ENCODE results near the gene GNAT3.

GNAT3 gene

DNA sequence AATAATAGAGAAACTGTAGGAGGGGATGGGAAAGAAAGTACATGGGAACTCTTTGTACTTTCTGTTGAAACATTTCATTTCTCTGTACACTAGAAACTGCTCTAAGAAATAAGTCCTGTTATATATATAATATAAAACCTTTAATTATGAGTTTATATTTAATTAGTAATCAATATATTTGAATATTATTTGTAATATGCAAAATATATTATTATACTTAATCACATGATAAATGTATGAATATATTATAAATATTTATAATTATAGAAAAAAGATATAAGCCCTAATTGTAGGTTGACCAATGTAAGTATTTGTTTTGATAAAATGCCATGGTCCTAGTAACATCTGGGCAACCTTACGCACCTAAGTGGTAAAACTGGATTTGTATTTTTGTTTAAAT lies 51.0 kb downstream of the GNAT3 start:
- no peak for DNase-seq

DNA sequence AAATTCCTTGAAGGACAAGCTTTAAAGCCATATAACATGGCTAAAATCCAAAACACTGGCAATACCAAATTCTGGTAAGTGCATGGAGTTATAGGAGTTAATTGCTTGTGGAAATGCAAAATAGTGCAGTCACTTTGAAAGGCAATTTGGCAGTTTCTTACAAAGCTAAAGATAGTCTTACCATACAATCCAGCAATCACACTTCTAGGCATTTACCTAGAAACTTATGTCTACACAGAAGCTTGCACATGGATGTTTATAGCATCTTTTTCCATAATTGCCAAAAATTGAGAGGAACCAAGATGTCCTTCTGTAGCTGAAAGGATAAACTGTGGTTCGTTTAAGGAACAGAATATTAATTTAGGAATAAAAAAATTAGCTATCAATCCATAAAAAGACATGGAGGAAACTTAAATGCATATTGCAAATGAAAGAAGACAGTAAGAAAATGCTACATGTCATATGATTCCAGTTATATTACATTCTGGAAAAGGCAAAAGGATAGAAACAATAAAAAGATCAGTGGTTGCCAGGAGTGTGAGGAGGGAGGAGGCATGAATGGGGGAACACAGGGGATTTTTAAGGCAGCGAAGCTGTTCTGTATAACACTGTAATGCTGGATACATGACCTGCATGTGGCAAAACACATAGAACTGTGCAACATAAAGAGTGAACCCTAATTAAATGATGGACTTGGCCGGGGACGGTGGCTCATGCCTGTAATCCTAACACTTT lies 51.9 kb downstream of the GNAT3 start:
- no peak for DNase-seq

DNA sequence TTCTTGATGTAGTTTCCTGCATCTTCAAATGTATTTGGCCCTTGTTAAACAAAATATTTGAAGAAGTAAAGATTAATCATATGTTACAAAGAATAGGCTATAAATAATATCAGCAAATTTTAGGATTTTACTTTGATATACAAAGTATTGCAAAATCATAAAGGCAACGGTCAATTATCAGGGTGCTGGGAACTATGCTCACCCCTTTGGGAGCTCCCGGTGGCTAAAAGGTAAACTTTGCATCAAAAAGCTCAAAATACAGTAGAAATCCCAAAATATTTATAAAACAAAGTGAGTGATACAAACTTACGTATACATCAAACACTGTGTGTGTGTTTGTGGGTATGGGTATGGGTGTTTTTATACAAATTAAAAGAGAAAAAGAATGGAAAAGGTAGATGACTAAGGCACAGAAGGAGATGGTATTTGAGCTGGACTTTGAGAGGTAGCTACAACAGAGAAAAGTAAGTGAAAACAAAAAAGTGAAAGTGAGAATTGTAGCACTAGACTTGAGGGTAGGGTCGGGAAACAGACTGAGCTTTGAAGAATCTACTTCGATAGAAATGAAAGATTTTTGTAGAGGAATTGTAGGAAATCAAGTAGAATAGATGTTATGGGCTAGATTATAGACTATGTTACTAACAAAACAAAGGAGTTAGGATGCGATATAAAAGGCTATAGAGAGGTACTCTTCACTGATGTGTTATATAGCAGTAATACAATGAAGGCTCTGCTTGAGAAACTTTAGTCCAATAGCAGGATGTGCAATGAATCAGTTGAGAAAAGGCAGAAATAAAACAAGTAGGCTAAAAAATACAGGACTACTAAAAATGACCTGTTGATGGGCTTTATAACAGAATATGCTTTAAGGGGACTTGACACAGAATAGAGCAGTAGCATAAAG lies 52.8 kb downstream of the GNAT3 start:
- no peak for DNase-seq

DNA sequence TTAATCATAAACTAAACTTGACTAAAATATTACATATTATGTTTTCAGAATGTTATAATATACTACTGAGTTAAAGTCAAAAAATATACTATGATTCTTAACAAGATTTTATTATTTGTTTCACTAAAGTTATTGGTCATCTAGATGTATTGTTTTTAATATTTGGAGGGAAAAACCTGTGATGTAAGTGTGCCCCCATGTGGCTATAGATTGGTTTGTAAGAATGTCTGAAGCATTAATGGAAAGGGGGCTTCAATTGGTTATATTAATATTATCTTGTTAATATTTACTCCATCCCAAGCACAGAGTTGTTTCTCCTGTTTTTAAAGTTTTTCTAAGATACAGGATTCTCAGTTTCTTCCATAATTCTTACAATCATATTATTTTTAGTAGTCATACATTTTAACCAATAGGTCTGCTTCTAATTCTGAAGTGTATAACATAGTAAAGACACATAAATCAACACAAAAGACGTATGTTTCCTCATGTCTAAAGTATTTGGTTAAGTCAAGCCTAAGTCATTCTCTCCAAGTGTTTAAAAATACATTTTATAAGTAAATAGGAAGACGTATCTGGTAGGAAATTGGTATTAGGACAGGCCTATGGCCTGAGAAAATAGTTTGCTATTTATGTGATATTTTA lies 58.0 kb downstream of the GNAT3 start:
- DNase-seq, result peak; percentile 19 to 54

DNA sequence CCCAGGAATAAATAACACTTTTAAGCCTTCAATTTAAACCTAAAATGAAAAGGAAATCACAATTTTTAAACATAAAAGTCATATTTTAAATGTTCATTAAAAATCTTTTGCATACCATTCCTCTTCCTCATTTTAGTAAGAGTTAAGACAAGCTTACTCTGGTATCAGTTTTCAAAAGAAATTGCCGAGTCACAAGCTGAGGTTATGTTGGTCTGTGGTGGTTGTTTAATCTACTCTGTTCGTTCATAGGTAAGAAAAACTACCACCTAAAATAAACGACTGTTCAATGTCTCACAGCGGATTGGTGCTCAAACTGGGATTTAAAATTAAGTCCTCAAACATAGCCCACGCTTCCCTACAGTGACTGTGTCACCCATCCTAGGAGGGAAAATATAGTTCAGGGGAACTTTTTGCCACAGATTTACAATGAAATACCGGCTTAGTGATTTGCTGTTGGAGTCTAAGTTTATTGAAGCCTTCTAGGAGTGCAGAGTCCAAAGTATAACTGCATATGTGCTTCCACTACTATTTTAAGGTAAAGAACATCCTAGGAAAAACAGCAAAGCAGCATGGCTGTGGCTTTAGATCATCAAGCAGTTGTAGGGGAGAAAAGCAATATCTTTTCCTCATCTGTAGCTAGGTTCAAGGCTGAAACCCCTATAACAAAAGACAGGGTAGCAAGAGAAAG lies 61.1 kb downstream of the GNAT3 start:
- DNase-seq, result no peak

DNA sequence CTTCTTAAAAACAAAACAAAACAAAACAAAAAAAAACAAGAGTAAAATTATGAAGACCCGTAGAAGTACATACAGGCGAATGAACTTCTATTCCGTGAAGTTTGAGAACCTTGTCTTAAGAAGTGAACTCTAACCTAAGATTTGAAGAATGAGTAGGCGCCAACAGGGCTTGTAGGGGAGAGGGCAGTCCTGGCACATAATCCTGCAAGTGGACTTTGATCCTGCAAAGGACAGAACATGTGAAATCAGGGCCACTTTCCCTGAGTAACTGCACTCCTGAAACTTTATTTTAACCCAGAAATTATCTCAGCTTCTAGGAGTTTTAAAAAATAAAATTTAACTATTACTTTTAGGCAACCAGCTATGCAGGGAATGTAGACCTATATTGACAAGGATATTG lies 62.0 kb downstream of the GNAT3 start:
- DNase-seq, result no peak

DNA sequence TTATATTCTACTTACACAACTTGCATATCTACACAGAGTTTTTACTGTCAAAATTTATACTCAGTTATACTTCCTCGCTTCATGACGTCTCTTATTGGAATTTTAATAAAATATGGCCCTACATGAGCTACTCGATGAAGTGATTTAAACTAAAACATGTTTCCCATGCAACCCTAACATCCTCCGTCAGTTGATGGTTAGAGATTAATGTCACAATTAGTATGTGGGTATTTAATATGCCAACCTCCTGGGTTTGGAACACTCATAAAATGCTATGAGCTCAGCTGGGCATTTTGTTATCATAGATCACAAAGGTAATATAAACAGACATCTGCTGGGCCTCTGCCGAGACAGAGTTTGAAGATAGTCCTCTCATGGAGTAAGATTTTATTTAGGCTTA lies 66.5 kb downstream of the GNAT3 start:
- no peak for DNase-seq

DNA sequence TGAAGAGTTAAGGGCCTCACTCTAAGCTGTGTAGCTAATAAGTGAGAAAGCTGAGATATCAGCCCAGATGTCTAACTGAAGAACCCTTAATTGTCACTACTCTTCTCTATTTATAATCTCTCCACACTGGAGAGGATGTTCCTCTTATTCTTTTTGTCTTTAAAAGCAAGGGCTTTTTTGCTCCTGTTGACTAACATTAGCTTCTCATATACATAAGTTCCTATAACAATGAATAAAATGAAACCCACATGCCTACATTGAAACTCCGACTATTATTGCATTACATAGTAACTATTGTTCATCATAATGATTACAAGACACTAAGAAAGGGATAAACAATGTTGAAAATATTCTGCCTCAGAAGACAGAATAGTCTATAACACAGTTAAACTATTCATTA lies 67.1 kb downstream of the GNAT3 start:
- DNase-seq, result no peak

DNA sequence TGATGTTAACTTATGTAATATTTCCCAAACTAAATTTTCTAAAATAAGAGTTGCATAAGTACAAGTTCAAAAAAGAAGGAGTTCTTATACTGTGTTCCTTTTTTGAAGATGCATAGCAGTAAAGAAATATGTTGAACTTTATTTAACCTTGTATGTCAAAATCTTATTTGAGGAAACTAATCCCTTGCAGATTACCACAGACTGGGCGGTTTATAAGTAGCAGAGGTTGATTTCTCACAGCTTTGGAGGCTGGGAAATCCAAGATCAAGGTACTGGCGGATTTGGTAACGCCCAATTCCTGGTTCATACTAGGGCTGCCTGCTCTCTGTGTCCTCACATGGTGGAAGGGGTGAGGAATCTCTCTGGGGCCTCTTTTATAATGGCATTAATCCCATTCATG lies 68.5 kb downstream of the GNAT3 start:
- no peak for DNase-seq

DNA sequence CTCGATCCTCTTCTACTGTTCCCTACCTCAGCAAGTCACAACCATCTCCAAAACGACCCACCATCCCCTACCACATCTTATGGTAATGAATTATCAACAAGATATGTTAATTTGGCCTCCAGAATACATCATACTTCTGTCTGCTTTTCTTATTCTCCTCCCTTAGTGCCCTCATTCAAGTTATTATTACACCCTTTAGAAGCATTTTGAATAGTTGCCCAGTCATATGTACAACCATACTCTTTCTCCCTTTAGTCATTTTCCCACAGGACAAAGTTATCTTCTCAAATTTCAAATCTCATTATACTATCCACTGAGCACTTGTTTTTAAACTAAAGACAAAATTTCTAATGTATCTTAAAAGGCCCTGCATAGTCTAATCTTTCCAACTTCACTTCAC lies 71.0 kb downstream of the GNAT3 start:
- DNase-seq, result no peak

DNA sequence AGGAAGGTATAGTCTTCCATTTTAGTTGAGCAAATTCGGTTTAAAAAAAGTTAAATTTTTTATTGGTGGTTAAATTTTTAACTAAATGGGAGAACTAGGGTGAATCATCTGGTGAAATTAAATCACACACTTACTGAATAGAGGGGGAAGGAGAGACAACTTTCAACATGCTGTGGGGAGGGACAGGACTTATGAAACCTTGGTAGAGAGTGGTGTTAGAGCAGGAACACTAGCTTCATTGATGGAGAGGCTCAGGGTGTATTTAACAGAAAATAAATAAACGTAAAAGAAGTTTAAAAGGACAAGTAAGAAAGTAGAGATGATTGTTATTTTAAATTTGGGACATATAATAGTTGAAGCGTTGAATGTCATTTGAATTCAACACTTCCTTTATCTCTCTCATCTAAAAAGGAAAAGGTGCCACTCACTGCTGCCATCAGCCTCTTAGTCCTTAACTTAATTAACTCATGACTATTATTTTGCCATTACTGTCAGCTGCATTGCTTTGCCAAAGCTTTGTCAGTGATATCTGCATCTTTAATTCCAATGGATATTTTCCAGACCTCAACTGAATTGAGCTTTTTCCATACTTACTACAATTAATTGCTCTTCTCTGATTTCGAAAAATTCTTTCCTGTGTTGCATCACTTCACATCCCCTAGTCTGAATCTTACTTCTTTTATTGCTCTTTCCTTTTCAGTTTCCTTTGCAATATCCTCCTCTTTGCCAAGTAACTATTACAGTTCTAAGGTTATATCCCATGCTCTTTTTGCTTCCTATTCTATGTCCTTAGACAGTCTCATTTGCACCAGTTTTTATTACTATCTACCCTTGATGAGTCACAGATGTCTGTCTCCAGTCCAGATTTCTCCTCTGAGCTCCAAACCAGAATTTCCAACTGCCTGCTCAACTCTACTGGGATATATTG lies 71.7 kb downstream of the GNAT3 start:
- no peak for DNase-seq

DNA sequence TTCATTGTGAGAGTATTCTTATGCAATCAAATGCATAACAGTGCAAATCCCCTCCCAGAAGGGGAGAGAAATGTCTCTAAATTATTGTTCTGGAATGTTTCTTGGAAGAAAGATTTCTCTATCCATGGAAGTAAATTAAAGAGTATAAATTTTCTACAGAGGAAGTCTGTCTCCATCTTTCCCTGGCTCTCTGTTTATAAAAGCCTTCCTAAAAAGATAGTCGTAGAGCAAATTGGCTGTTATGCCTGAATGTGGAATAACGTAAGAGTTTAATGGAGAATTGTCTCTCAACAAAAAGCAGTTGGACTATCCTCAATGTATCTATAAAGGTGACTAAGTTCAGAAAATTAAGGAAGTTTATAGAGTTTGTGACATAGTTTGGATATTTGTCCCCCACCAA lies 76.3 kb downstream of the GNAT3 start:
- no peak for DNase-seq

DNA sequence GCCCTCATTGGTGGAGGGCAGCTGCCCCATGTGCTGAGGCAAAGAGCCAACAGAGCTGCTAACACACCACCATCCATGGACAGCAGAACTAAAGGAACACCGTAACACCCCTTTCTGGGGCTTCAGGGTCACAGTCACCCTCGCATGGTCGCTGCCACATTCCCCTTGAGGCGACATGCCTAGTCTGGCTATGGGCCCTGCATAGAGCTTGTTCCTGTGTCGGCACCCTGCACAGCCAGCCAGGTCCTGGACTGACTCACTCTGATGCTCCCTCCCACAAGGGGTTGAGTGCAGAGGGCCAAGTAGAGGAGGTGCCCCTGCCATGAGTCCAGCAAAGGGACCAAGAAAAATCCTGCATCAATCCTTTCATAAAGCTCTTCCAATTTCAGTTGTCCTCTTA lies 77.8 kb downstream of the GNAT3 start:
- DNase-seq, result no peak

DNA sequence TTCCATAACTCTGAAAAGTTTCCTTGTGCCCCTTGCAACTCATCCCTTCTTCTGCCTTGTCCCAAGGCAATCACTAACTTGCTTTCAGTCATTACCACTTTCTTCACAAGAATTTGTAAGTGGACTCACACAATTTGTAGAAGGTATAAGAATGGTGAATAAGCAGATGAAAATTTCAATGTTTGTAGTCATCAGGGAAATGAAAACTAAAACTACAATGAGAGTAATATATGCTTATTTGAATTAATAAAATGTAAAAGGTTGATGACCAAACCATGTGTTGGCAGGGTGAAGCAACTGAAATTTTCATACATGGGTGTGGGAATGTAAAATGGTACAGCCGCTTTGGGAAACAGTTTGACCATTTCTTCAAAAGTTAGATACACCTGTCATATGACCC lies 79.7 kb downstream of the GNAT3 start:
- DNase-seq, result no peak

DNA sequence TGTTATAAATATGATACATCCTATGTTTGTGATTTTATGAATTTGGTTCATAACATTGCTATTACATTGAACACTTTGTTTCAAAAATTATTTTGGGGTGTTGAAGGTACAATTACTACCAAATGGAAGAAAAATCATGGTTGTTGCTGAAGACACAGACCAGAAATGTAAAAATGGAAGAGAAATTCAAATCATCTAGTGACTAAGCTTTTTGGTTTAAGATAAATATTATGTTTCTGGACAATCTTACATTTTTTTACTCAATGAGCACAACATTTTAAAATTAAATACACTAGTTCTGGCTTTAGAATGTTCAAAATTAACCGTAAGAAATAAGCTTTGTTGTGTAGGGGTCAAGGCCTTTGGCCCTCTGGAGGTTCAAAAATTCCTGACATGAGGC lies 82.7 kb downstream of the GNAT3 start:
- DNase-seq, result no peak

DNA sequence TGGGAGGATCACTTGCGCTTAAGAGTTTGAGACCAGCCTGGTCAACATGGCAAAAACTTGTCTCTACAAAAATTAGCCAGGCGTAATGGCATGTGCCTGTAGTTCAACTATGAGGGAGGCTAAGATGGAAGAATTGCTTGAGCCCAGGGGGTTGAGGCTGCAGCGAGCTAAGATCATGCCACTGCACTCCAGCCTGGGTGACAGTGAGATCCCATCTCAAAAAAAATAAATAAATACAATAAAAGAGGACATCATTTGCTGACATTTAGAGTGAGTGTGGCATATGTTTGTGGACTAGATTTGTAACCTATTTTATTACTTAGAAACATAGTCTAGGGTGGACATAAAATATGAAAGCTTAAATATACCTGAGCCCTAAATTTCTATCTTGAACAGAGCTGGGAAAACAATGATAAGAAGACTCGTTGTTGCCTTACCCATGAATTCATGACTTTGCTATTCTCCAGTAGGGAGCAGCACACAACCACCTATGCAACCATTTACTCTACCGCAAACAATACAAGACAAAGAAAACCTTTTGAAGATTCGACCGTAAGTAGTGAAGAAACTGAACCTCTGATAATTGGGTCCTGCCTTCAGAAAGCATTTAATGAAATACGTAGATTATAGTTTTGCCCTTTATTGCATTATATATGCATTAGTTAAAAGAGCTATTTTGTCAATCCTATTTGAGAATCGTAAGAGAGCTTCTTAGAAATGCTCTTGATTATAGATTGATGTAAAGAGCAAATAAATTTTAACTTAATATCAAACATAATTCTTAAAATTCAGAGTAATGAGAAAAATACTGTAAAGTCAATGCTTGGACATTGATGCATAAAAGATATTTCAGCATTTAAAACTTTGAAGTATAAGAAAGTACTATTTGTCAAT lies 83.5 kb downstream of the GNAT3 start:
- DNase-seq, result peak; percentile 54 to 81

DNA sequence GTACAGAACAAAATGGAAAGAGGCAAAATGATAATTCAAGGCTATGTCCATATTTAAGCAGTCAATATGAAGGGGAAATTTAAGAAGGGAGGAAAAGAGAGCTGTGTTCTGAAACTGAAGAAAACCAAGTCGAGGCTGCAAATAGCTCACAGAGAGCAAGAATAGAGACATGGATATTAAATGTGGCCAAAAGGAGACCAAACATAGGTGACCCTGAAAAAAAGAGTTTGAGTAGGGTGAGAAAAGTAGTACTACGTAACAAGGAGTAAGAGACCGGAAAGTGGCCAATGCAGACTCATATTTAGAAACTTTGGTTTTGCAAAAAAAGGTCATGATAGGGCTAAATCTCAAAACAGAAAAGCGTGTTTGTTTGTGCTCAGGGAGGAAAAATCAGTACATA lies 84.6 kb downstream of the GNAT3 start:
- no peak for DNase-seq

DNA sequence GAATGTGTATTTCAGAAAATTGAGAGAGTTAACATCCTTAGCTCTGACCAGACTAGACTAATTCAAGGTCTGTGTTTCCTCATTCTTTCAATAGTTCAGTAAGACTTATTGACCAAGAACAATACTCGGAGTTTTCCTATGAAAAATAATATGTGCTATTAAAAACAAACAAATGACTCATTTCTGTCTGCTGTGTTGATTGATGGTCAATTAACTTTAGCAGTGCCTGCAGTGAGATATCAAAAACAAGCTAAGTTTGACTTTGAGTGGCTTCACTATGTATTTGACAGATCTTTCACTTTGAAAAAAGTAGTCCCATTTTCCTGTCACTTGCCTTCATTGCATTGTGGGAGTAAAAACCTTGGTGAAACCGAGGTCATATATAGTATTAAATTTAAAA lies 91.0 kb downstream of the GNAT3 start:
- no peak for DNase-seq

DNA sequence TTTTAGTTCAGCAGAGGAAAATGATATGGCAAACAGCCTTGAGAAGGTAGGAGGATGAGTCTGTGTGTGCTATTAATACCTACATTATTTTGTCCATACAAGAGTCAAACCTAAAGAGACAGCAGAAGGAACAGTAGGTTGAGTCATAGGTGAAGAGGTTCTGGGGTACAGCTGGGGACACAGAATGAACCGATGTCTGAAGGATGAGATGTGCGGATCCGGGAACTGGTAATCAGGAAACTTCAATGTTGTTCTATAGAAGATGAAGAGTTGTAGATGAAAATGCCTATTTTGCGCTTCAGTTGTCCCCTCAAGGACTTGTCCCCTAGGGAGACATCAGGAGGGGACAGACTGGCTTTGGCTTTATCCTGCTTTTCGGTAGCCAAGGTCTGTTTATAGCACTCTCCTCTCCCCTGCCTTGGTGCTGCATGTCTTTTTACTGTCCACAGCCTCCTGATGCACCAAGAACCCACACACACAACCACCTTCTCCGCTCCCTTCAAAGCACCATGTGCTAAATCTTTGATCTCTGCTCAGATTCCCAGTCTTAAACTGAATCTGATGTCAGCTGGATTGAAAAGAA lies 94.6 kb downstream of the GNAT3 start:
- DNase-seq, result no peak

DNA sequence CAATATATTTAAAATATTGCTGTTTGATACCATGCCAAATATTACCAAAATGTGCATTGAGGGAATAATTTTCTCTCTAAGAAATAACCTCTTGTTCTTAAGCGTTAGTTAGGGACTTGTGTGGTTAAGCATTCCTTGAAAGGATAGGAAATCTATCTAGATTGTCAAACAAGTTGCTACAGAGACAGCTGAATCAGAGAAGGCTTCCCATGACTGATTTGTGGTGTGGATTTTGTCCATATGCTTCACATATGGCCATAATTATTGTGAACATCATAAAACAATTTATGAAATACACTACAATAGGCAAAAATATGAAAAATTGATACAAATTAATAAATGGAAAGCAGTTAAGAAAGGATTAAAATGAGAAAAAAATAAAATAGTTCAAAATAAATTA lies 96.3 kb downstream of the GNAT3 start:
- no peak for DNase-seq

DNA sequence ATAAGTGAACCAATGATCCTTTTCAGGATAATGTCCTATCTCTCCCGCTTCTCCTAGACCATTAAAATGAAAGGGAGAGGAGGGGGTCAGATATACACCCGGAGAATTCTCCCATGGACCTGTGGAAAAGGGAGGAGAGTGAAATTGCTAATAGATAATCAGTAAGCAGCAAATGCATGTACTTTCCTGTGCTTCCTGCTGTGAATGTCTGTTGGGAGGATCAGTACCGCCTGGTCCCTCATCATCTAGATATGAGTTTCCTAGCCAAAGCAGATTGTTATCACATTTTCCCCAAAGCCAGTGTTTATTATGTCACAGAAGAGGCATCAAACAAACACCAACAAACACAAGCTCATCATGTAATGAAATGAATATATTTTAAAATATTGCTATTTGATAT lies 96.8 kb downstream of the GNAT3 start:
- DNase-seq, result no peak
